Tibial nerve (tissue), 4 donors: ENCODE results near the gene FGF19. TPM values are rescaled to one million over a fixed set of nuclear protein-coding genes. Genes with fewer than 3 reads are reported as not detected.
"Not testable (repeated sequence)": the region's sequence is repeated elsewhere in the genome, so short reads cannot be mapped to it uniquely, and the experiment has no call there.

ENCODE experiments used
- DNase-seq, 2 donors: peaks; one replicate each; pipeline ENCODE4 v3.0.0-alpha.2; 2019; ENCODE audit warnings: low spot score in 2 of 2
- H3K27ac ChIP-seq, 4 donors: fragments of 200-600 bp; sonication (generic) in 3 of 4; one replicate each; pipeline ENCODE4 v1.5.1; 2017 to 2019; ENCODE audit warnings: mild to moderate bottlenecking in 1 of 4
- H3K27me3 ChIP-seq, 2 donors: fragments of 200-600 bp; sonication (generic) in 1 of 2; one replicate each; pipeline versions ENCODE4 v1.5.1 to v1.6.0; 2017 to 2019
- H3K36me3 ChIP-seq, 3 donors: fragments of 200-600 bp; sonication (generic); one replicate each; pipeline ENCODE4 v1.5.1; 2018 to 2019
- H3K4me1 ChIP-seq, 4 donors: fragments of 200-600 bp; sonication (generic) in 3 of 4; one replicate each; pipeline ENCODE4 v1.5.1; 2017 to 2019
- H3K4me3 ChIP-seq, 4 donors: fragments of 200-600 bp; sonication (generic) in 3 of 4; one replicate each; pipeline ENCODE4 v1.5.1; 2017 to 2019; ENCODE audit warnings: mild to moderate bottlenecking in 1 of 4, moderate library complexity in 1 of 4
- H3K9me3 ChIP-seq, 4 donors: fragments of 200-600 bp; sonication (generic) in 3 of 4; one replicate each; pipeline ENCODE4 v1.5.1; 2017 to 2019
- EP300 ChIP-seq, 2 donors: sonication (generic); formaldehyde crosslinking; IDR thresholded peaks; one replicate each; pipeline ENCODE4 v1.6.1; 2017; ENCODE audit warnings: antibody characterized with exemption in 2 of 2, mild to moderate bottlenecking in 1 of 2
- POLR2A ChIP-seq, 2 donors: fragments of 450-650 bp; IDR thresholded peaks; one replicate each; pipeline ENCODE4 v1.6.1; 2017; ENCODE audit warnings: antibody characterized with exemption in 2 of 2, mild to moderate bottlenecking in 2 of 2, moderate library complexity in 2 of 2
- WGBS, 2 donors: methylation state at CpG; one replicate each; pipeline ENCODE4 v1.1.5; 2018; 5-methylcytosine and 5-hydroxymethylcytosine counted together
- total RNA-seq, 4 donors: library from RNA; depleted of rRNA; stranded (reverse); fragments of >200 nt; gene quantifications; one replicate each; pipeline ENCODE4 v1.1.0, GENCODE V29; 2016
- TF ChIP-seq, protein P1 (sequence below), 5 experiments: fragments of 200-600 bp in 3 of 5; fragments of 450-650 bp in 2 of 5; sonication (generic) in 3 of 5; IDR thresholded peaks; one replicate each; pipeline ENCODE4 v1.5.1; 2016 to 2019; ENCODE audit warnings: antibody characterized with exemption in 5 of 5, mild to moderate bottlenecking in 3 of 5, moderate library complexity in 2 of 5

Gene FGF19
- total RNA-seq, 4 donors from 2014 or later: not detected

DNA sequence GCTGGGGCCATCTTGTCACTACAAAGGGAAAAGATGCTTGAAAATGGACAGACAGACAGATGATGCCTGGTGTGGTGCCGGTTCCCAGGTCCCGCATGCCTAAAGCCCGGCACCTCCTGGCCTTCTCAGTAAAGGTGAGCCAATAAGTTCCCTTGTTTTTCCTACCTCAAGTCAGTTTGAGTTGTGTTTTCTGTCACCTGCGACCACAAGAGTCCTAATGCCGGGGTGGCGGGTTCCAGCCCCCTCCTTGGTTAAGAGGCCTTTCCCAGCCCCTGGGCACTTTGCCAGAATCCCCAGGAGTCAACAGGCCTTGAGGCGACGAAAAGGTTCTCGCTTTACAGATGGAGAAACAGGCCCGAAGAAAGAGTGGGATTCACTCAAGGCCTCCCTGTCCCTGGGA is 9.0 kb downstream of the FGF19 start:
- no peak for DNase-seq
- WGBS, 2 donors: 73 to 77% methylated on average over 10 of the region's 10 CpGs
- Histone ChIP-seq H3K36me3 (no peaks in the 10 kb centered on the region), H3K4me1 (no peaks in the 10 kb centered on the region), H3K27ac (no peak overlapping the region), H3K27me3 (peaks cover 0 to 53% of the 10 kb centered on the region in 2 donors), H3K9me3 (peaks cover 0 to 14% (median 0%) of the 10 kb centered on the region in 4 donors), H3K4me3 (no peak overlapping the region)
- TF ChIP-seq, protein P1, sequence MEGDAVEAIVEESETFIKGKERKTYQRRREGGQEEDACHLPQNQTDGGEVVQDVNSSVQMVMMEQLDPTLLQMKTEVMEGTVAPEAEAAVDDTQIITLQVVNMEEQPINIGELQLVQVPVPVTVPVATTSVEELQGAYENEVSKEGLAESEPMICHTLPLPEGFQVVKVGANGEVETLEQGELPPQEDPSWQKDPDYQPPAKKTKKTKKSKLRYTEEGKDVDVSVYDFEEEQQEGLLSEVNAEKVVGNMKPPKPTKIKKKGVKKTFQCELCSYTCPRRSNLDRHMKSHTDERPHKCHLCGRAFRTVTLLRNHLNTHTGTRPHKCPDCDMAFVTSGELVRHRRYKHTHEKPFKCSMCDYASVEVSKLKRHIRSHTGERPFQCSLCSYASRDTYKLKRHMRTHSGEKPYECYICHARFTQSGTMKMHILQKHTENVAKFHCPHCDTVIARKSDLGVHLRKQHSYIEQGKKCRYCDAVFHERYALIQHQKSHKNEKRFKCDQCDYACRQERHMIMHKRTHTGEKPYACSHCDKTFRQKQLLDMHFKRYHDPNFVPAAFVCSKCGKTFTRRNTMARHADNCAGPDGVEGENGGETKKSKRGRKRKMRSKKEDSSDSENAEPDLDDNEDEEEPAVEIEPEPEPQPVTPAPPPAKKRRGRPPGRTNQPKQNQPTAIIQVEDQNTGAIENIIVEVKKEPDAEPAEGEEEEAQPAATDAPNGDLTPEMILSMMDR (IDR thresholded peaks at IDR 0.05): no peak
- TF ChIP-seq EP300 (IDR thresholded peaks at IDR 0.05) (no peak), POLR2A (IDR thresholded peaks at IDR 0.05) (no peak)

DNA sequence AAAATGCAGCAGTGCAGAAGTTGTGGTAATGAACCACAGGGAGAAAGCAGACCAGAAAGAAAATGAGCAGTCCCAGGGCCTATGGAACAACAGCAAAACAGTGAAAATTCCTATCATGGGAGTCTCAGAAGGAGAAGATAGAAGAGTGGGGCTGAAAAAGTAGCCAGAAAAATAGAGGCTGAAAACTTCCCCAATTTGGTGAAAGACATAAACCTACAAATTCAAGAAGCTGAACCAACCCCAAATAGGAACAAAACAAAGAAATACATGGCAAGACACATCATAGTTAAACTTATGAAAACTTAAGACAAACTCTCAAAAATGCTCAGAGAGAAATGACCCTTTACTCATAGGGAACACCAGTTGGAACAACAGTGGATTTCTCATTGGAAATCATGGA is 11.4 kb downstream of the FGF19 start:
- TF ChIP-seq, protein P1 (IDR thresholded peaks at IDR 0.05): no peak
- TF ChIP-seq POLR2A (IDR thresholded peaks at IDR 0.05): no peak
- TF ChIP-seq EP300 (IDR thresholded peaks at IDR 0.05): no peak
- peaks cover 0 to 35% of the 10 kb centered on the region in 2 donors for H3K27me3 ChIP-seq

DNA sequence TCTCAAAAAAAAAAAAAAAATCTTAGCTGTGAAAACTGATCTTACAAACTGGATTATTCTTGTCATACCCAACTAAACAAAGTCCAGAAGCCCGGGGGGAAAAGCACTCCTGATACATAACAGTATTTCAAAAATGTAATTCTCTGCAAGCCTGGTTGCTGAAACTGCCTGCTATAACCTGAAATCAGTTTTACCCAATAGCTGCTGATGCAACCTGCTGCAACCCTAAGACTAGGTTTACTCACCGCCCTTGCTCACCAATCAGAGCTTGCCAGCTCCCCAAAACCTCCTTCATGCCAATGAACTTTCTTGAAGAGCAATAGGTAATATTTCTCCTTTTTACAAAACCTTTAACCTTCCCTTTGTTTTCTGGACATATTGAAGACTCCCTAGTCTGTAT is 12.4 kb downstream of the FGF19 start:
- no peak overlapping the region for H3K27ac ChIP-seq
- H3K27me3 ChIP-seq: peaks cover 0 to 33% of the 10 kb centered on the region in 2 donors
- no peak for DNase-seq

More for the DNA sequence above, 11.4 kb downstream of the FGF19 start:
- Histone ChIP-seq H3K27ac (no peak overlapping the region), H3K4me3 (no peak overlapping the region), H3K4me1 (no peaks in the 10 kb centered on the region), H3K36me3 (no peaks in the 10 kb centered on the region), H3K9me3 (peaks cover 0 to 14% (median 0%) of the 10 kb centered on the region in 4 donors)
- no peak for DNase-seq

DNA sequence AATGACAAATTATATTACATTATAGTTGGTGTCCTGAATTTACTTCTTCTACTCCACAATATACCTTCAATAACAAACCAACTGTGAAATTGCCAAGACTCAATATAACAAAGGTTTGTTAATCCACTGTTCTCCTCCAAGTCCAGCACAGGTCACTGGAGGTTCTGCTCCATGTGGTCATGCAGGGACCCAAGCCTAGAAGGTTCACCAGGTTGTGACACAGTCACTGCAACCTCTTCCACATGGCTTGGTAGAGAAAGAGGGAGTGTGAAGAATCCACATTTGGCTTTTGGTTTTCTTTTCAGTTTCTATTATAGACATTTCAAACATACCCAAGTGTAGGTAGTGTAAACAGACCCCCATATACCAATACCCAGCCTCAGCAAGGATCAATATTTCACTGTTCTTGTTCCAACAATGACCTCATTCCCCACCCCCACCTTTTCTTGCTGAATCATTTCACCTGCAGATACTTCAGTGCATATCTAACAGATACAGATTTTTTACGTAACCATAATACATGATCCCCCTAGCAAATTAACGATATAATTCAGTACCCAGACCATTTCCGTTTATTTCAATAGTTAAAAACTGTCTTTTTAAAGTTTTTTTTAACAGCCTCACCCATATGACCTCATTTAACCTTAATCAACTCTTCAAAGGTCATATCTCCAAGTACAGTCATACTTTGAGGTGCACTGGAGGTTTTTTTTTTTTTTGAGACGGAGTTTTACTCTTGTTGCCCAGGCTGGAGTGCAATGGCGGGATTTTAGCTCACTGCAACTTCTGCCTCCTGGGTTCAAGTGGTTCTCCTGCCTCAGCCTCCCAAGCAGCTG is 14.1 kb downstream of the FGF19 start:
- TF ChIP-seq, protein P1 (IDR thresholded peaks at IDR 0.05): no peak
- TF ChIP-seq EP300 (IDR thresholded peaks at IDR 0.05) (no peak), POLR2A (IDR thresholded peaks at IDR 0.05) (no peak)
- Histone ChIP-seq H3K27ac (no peak overlapping the region), H3K9me3 (peaks cover 0 to 14% (median 0%) of the 10 kb centered on the region in 4 donors), H3K27me3 (peaks cover 0 to 23% of the 10 kb centered on the region in 2 donors), H3K4me1 (peaks cover 0 to 8% (median 3%) of the 10 kb centered on the region in 4 donors), H3K4me3 (no peak overlapping the region), H3K36me3 (no peaks in the 10 kb centered on the region)
- DNase-seq: no peak
- 89 to 95% methylated on average over 5 of the region's 5 CpGs for WGBS, 2 donors

More for the DNA sequence above, 12.4 kb downstream of the FGF19 start:
- Histone ChIP-seq H3K4me3 (no peak overlapping the region), H3K36me3 (no peaks in the 10 kb centered on the region), H3K9me3 (peaks cover 0 to 14% (median 0%) of the 10 kb centered on the region in 4 donors), H3K4me1 (no peaks in the 10 kb centered on the region)
- 84 to 89% methylated on average over 2 of the region's 2 CpGs for WGBS, 2 donors
- no peak for TF ChIP-seq EP300 (IDR thresholded peaks at IDR 0.05)
- TF ChIP-seq POLR2A (IDR thresholded peaks at IDR 0.05): no peak

DNA sequence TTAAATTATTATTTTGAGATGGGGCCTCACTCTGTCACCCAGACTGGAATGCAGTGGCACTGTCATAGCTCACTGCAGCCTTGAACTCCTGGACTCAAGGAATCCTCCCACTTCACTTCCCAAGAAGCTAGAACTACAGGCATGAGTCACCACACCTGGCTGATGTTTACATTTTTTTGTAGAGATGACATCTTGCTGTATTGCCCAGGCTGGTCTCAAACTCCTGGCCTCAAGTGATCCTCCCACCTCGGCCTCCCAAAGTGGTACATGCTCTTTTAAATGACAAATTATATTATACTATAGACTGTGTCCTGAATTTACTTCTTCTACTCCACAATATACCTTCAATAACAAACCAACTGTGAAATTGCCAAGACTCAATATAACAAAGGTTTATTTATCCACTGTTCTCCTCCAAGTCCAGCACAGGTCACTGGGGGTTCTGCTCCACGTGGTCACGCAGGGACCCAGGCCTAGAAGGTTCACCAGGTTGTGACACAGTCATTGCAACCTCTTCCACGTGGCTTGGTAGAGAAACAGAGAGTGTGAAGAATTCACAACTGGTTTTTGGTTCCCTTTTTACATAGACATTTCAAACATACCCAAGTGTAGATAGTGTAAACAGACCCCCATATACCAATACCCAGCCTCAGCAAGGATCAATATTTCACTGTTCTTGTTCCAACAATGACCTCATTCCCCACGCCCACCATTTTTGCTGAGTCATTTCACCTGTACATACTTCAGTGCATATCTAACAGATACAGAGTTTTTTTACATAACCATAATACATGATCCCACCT is 15.7 kb downstream of the FGF19 start:
- DNase-seq, H3K36me3 ChIP-seq, H3K4me3 ChIP-seq, H3K4me1 ChIP-seq, H3K27ac ChIP-seq: not testable (repeated sequence)
- 67% methylated on average over 5 of the region's 5 CpGs for WGBS, 2 donors
- peaks cover 0 to 14% (median 0%) of the 10 kb centered on the region in 4 donors for H3K9me3 ChIP-seq
- peaks cover 0 to 12% of the 10 kb centered on the region in 2 donors for H3K27me3 ChIP-seq

DNA sequence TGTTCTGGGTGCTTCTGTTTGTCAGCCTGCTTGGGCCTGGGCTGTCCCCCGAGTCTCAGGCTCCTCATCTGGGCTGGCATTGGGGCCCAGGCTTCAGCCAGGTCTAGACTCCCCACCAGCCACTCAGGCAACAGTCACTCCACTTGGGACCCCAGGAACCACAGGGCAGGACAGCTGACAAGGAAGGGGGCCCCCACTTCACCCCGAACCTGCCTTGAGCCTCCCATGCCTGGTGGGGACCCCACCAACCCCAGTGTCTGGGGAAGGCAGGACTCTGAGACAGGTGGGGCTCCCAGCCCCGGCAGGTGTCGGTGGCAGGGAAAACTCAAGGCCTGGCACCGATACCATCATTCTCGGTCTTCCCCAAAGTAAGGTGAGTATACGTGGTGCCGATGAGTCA is 17.0 kb downstream of the FGF19 start:
- Histone ChIP-seq H3K27me3 (peaks cover 0 to 6% of the 10 kb centered on the region in 2 donors), H3K4me1 (peaks cover 0 to 8% (median 3%) of the 10 kb centered on the region in 4 donors), H3K4me3 (no peak overlapping the region), H3K27ac (no peak overlapping the region), H3K9me3 (peaks cover 0 to 6% (median 0%) of the 10 kb centered on the region in 4 donors), H3K36me3 (no peaks in the 10 kb centered on the region)
- DNase-seq: no peak
- WGBS, 2 donors: 91 to 92% methylated on average over 6 to 8 of the region's 8 CpGs
- no peak for TF ChIP-seq POLR2A (IDR thresholded peaks at IDR 0.05)
- TF ChIP-seq, protein P1 (IDR thresholded peaks at IDR 0.05): no peak
- TF ChIP-seq EP300 (IDR thresholded peaks at IDR 0.05): no peak
